ENCODE results near the gene WDR88.
"Not testable (repeated sequence)": the region's sequence is repeated elsewhere in the genome, so short reads cannot be mapped to it uniquely, and the experiment has no call there.

WDR88 gene

DNA sequence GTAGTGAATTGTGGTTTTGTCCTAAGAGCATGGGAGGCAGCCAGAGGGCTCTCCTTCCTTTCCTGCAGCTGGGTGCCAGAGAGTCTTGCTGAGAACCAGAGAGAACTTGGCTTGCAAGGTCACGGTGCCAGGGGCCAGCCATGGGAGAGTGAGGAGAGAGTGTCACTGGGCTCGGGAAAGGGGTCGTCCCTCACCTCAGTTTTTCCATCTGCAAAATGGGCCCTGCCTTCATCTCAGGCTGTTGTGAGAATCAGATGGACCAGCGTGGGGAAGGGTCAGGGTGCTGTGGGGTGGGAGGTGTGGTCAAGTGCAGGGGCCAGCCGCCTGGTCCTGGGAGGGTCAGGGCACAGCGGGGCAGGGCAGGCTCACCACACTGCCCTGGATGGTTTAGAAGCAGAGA lies 69.6 kb downstream of the WDR88 start:
- no peak for DNase-seq

DNA sequence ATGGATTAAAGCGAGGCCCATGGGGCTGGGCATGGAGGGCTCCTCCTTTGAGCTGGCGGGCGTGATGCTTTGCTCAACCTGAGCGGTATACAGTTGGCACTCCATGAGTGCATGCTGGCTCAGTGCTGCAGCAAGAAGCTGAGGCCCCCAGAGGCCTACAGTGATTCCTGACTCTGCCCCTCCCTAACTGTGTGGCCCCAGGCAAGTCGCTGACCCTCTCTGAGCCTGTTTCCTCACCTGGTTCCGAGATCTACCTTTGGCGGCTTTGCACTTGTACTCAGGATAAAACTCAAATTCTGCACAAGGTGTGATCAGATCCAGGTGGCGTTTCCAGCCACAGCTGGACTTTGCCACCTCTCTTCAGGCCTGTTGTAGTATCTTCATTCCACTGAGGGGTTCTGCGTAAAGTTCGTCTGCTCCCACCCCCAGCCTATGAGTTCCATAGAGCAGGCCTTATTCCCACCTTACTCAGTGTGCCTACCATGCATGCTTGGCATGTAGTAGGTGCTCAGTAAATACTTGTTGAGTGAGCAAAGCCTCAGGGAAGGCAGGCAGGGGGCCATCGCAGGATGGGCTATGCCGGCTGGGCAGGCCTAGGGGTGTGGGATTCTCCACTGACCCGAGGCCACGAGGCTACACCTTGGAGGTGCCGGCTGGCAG lies 70.1 kb downstream of the WDR88 start:
- no peak for DNase-seq

DNA sequence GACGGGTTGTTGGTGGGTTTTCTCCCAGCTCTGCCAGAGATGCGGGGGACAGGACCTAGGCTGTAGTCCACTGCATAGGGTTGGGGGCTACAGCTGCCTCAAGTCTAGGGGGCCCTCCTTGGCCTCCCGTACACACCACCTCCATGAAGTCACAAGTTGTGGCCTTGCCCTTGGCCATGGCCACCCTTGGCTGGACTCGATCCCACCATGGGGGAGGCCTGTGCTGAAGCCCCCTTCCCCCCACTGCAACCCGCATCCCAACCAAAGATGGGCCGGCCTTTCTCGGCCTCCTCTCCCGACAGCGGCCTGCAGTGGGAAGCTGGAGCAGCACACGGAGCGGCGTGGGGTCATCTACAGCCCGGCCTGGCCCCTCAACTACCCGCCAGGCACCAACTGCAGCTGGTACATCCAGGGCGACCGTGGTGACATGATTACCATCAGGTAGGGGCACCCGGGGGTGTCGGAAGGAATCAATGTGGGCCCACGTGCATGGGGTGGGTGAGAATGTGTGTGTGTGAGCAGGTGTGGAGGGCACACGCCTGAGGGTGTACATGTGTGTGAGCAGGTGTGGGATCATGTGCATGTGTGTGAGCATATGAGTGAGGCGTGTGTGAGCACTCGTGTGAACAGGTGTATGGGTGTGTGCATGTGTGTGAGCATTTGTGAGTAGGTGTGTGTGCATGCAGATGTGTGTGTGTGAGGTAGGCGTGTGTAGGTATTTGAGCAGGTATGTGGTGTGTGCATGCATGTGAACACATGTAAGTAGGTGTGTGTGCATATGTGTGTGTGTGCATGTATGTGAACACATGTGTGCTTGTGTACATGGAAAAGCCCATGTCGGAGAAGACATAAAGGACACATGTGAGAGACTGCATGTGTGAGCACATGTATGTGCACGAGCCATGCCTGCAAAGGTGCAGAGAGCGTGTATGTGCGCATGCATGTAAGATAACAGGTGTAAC lies 70.9 kb downstream of the WDR88 start:
- no peak for DNase-seq

DNA sequence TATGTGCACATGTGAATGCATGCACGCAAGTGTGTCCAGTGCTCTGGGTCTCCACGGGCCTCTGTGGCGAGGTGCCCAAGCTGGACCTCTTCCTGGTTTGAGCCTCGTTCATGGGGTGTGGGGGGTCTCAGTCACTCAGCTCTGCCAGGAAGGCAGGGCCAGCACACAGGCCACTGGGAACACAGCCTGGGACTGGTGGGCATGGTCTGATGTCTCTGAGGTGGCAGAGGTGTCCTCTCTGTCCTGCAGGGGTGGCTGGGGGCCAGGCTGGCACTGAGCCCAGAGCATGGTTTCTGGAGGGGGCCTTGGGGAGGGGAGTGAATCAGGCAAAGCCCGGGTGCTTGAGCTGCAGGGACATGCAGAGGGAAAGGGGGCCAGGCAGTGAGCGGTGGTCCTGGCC lies 71.6 kb downstream of the WDR88 start:
- DNase-seq = no peak

DNA sequence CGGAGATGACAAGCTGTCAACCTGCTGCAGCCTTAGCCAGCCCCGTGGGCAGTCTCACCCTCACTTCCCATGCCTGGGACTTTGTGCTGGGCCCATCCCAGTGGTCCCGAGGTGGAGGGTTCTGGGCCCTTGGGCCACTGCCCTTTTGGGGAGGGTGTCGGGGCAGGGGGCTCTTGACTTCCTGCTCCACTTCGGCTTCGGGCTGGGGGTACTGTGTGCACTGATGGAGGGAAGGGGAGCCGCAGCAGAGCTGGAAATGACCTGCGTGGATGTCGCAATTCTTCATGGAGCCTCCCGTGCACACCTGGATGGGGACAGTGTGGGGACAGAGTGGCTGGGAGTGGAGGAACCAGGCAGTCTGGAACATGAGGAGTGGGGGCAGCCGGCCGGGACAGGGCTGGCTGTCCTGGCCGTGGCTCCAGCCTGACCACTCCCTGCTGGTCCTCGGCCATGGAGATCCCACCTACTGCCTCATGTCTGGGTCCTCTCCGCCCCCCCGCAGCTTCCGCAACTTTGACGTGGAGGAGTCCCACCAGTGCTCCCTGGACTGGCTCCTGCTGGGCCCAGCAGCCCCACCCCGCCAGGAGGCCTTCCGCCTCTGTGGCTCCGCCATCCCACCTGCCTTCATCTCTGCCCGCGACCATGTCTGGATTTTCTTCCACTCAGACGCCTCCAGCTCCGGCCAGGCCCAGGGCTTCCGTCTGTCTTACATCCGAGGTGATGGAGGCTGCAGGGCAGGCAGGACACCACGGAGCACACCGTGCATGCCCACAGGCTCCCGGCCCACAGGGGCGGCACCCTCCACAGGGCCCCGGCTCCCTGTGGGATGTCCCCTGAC lies 72.4 kb downstream of the WDR88 start:
- DNase-seq = no peak

DNA sequence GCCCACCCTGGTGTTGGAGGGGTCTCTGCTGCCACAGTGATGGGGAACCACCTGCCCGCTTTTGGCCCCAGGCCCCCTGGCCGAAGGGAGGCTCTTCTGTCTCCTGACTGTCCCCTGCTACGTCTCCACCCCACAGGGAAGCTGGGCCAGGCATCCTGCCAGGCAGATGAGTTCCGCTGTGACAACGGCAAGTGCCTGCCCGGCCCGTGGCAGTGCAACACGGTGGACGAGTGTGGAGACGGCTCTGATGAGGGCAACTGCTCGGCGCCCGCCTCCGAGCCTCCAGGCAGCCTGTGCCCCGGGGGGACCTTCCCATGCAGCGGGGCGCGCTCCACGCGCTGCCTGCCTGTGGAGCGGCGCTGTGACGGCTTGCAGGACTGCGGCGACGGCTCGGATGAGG lies 73.2 kb downstream of the WDR88 start:
- DNase-seq = no peak

DNA sequence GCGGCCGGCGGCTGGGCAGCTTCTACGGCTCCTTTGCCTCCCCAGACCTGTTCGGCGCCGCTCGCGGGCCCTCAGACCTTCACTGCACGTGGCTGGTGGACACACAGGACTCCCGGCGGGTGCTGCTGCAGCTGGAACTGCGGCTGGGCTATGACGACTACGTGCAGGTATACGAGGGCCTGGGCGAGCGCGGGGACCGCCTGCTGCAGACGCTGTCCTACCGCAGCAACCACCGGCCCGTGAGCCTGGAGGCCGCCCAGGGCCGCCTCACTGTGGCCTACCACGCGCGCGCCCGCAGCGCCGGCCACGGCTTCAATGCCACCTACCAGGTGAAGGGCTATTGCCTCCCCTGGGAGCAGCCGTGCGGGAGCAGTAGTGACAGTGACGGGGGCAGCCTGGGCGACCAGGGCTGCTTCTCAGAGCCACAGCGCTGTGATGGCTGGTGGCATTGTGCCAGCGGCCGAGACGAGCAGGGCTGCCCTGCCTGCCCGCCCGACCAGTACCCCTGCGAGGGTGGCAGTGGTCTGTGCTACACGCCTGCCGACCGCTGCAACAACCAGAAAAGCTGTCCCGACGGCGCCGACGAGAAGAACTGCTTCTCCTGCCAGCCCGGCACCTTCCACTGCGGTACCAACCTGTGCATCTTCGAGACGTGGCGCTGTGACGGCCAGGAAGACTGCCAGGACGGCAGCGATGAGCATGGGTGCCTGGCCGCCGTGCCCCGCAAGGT lies 73.8 kb downstream of the WDR88 start:
- DNase-seq = no peak

DNA sequence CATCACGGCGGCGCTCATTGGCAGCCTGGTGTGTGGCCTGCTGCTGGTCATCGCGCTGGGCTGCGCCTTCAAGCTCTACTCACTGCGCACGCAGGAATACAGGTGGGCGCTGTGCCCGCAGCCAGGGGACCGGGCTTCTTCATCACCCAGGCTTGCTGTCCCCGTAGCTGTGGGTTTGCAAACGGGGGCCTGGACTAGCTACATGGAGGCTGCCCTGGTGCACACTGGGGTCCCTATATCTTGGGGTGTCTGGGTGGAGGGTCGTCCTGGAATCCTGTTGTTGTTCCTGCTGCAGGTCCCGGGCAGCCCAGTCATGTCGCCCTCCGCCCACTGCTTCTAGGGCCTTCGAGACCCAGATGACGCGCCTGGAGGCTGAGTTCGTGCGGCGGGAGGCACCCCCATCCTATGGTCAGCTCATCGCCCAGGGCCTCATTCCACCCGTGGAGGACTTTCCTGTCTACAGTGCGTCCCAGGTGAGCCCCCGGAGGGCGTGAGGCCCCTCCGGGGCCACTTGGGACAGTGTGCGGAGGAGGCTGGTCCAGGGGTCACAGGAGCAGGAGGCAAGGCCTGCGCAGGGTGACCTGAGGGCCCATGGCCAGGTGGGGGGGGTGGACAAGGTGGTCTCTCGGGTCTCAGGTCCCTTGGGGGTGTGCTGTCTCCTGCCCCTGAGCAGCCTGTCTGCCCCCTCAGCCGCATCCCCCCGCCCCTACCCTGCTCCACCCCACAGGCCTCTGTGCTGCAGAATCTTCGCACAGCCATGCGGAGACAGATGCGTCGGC lies 74.5 kb downstream of the WDR88 start:
- no peak for DNase-seq

DNA sequence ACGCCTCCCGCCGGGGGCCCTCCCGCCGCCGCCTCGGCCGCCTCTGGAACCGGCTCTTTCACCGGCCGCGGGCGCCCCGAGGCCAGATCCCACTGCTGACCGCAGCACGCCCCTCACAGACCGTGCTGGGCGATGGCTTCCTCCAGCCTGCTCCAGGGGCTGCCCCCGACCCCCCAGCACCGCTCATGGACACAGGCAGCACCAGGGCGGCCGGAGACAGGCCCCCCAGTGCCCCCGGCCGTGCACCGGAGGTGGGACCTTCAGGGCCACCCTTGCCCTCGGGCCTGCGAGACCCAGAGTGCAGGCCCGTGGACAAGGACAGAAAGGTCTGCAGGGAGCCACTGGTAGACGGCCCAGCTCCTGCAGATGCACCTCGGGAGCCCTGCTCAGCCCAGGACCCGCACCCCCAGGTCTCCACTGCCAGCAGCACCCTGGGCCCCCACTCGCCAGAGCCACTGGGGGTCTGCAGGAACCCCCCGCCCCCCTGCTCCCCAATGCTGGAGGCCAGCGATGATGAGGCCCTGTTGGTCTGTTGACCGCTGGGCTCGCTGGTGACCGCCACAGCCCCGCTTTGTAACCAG lies 75.2 kb downstream of the WDR88 start:
- DNase-seq = no peak

DNA sequence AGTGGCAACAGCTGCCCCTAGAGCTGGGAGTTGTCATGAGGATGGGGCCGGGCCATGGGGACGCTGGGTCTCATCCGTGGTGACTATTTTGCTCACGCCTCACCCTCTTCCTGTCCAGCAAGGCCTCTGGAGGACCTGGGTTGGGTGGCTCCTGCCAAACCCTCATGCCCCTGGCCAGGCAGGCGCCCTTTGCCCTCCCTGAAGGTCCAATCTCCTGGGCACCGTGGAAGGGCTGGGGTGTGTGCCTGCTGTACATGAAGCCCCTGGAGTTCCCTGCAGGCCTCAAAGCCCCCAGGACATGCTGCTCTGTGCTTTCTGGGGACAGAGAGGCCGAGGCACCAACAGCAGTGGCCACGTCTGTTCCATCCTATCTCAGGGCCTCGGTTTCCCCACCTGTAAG lies 76.0 kb downstream of the WDR88 start:
- no peak for DNase-seq

DNA sequence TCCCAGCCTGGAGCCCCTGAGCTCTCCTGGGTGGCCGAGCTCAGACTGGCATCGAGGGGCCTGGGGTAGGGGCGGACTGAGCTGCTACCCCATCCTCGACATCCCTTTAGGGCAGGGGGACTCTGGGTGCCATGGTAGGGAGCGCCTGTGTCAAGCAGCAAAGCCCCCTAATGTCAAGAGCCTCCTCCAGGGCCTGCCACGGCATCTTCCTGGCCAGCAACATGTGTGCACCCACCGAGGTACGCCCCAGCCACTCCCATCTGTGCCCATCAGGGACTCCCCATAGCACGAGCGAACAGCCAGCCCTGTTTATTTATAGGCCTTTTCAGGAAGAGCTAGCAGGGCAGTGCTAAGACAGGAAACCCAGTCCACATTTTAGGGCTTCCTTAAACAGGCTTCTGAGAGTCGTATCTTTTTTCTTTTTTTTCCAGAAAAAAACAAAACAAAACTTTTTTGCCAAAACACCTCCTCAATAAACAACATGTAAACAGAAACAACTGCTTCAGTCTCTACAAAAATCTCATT lies 76.5 kb downstream of the WDR88 start:
- DNase-seq = no peak

DNA sequence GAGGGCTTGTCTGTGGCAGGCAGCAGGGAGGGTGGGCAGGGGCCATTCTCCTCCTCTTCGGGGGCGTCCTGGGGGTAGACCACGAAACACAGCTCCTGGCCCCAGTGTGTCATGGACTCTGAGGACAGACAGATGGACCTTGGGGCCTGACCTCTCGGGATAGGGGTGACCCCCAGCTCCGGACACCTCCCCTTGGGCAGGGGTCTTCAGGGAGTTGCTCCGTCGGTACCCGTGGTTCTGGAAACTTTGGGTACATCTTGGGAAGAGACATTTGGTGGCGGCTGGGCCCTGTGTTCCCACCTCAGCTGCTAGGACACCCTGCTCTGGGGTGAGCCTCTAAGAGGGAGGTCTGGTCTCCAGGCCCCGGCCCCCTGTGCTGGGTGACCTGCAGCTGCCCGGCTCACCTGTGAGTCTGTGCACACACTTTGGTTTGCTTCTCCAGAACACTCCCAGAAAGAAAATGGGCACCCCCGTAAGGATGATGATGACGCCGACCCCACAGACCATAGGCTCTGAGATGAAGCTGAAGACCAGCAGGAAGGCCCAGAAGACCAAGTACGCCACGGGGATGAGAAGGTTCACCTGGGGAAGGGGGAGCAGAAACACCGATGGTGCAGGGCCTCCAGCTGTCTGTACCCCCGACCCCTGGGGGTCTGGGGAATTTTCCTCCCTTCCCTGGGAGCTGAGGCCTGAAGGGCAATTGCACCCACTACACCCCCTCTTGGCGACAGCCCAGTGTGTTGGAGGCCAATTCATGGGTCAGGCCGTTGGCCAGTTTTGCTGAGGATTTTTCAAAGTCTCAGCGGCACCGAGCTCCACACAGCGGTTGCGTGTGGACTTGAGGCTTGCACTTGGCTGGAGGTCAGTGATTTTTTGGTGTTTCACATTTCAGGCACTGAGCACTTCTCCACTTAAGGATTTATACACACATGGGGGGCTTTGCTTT lies 77.3 kb downstream of the WDR88 start:
- no peak for DNase-seq

DNA sequence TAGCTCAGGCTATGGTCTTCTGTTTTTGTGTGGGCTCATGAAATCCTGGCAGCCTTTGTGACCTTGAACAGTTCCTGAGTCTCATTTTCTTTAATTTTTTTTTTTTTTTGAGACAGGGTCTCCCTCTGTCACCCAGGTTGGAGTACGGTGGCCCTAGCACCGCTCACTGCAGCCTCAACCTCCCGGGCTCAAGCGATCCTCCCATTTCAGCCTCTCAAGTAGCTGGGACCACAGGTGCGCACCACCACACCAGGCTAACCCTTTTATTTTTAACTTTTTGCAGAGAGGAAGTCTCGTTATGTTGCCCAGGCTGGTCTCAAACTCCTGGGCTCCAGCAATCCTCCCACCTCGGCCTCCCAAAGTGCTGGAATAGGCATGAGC lies 77.9 kb downstream of the WDR88 start:
- DNase-seq = not testable (repeated sequence)

DNA sequence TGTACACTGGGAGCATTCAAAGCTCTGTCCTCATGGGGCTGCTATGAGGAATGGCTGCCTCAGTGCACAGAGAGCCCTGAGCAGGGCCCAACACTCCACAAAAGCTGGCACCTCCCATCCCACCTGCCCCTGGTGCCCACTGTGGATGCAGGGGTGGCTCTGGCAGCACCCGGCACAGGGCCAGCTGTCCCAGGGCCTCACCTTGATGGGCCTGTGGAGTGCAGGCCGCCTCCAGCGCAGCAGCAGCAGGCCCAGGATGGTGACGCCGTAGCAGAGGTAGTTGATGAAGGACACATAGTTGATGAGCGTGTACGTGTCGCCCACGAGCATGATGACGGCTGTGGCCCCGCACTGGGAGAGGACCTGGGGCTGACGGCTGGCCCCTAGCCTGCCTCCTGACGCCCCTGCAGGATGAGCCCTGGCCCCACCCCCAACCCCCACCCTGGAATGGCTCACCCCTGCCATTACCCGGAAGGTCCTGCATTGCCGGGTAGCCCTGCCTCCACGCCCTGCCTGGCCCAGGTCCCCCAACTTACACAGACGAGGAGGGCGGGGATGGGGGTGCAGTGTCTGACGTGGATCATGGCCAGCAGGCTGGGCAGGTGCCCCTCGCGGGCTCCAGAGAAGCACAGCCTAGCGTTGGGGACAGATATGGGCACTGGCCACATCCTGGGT lies 78.5 kb downstream of the WDR88 start:
- no peak for DNase-seq

DNA sequence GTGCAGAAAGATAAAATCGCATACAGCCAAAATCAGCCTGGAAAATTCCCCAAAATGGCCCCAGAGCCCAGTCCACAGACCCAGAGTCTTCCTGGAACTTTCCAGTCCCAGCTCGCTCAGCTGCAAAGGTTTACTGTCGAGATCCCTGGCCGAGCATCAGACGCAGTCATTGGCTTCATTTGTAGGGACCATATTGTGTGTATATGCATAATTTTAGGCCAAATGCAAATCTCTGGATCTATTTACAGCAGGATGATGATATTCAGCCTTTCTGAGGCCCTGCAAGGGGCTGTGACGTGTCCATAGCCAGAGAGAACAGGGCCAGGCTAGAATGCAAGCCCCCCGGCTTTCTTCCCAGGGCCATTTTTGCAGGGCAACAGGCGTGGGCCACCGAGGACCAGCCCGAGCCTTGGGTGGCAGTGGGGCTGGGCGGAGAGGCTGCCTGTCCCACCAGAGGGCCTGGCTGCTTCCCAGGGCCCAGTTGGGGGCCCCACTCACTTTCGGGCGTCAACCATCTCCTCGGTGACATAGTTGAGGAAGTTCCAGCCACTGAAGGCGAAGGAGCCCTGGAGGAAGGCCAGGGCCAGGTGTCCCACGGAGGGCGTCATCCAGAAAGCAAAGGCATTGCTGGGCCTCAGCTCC lies 80.0 kb downstream of the WDR88 start:
- DNase-seq = no peak

DNA sequence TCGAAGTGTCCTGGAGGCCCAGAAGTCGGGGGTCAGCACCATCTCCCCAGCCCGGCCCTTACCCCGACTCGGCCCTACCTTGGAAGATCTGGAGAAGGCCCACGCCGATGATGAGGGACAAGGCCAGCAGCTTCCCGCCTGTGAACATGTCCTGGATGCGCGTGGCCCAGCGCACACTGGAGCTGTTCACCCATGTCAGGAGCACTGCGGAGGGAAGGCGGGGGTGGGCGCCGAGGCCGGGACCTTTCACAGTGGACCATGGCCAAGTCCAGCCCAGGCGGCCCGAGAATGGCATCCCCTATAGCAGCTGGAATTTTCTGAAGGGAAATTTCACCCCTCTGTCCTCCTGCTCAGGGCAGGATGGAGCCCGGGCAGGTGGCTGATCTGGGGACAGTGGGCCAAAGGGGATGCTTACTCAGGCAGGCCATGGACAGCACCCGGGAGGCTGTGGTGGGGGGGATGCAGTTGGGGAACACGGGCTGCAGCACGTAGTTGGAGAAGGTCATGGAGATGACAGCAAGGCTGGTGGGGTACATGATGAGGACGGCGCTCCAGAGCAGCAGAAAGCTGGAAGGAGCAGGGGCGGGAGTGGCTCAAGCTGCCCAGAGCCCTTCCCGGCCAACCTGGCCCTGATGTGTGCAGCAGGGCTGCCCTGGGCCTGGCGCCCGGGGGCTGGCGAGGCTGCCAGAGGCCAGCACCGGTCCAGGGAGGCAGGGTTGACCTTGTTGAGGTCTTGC lies 80.7 kb downstream of the WDR88 start:
- DNase-seq = no peak

DNA sequence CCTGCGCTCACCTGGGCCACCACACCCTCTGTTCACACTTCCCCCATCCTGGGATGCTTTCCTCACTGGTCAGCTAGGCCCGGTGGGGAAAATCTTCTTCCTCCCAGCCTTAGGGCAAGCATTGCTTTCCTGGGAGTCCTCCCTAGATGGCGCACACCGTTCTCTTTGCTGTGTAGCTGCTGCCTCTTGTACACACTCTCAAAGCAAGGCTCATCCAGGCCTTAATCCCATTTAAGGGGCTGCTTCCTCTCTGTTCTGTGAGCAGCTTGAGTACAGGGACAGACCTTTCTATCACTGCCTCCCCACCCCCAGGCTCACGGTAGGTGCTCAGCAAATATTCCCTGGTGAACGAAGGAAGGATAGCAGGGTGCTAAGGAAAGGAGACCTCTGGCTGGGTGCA lies 82.7 kb downstream of the WDR88 start:
- no peak for DNase-seq
